RKO (cell line): ENCODE measurements around the gene LONP2.
"Not testable (repeated sequence)": the region's sequence is repeated elsewhere in the genome, so short reads cannot be mapped to it uniquely, and the experiment has no call there.

Source experiments
- DNase-seq: peaks from one replicate; pipeline ENCODE4 v3.0.0-alpha.2; 2016; ENCODE audit warnings: low spot score

Gene LONP2

GRCh38 chr16:48393485-48394354, 149.6 kb downstream of the LONP2 start:
- DNase-seq, result no peak

GRCh38 chr16:48394355-48394703, 150.2 kb downstream of the LONP2 start:
- no peak for DNase-seq

GRCh38 chr16:48395375-48395774, 151.3 kb downstream of the LONP2 start:
- DNase-seq, result no peak

GRCh38 chr16:48402547-48402946, 158.4 kb downstream of the LONP2 start:
- DNase-seq, result not testable (repeated sequence)

- DNase-seq, result no peak
These were observed 161.1 kb downstream of the LONP2 start for GRCh38 chr16:48405153-48405552.

- no peak for DNase-seq
These were observed 161.8 kb downstream of the LONP2 start for GRCh38 chr16:48405907-48406306.
